HepG2 (cell line): ENCODE measurements around the gene NRG2. TPM values are rescaled to one million over a fixed set of nuclear protein-coding genes. Genes with fewer than 3 reads are reported as not detected.

Source experiments
- ATAC-seq: fragments of 200-7000 bp; cut with Tn5 transposase; 3 replicates; pipeline ENCODE4 v1.9.1; 2020; ENCODE audit warnings: mild to moderate bottlenecking, moderate library complexity
- BruUV-seq: library from RNA; stranded (reverse); fragments of 400-500 nt; replicated peaks from 2 replicates; lab custom pipeline; 2021; lab: Mats Ljungman, UMichigan
- CTCF ChIA-PET: fragments of 300-600 bp; formaldehyde crosslinking; extraction: SDS; loops from one replicate; lab custom pipeline; 2021; ENCODE audit warnings: low total read pairs, inconsistent platforms, low intra/inter-chr PET ratio; lab: Yijun Ruan, JAX
- POLR2A ChIA-PET: fragments of 350-600 bp; sonication (Branson Sonifier 250); formaldehyde crosslinking; loops from one replicate; lab custom pipeline; 2020; ENCODE audit warnings: antibody characterized with exemption, inconsistent platforms; lab: Yijun Ruan, JAX
- DNase-seq: peaks from one replicate; pipeline ENCODE4 v3.0.0-alpha.2; 2015; ENCODE audit warnings: low spot score
- FAIRE-seq: peaks from 3 replicates; lab custom pipeline; 2011; peaks lifted over from hg19 to GRCh38; lab: Jason Lieb, UNC
- H2AFZ ChIP-seq: one replicate; pipeline ENCODE4 v1.6.1; 2011; ENCODE audit warnings: low read length, inconsistent platforms
- H3K27ac ChIP-seq: fragments of 300-600 bp; 3 replicates; pipeline ENCODE4 v1.8.0; 2011; ENCODE audit warnings: mixed run types, mild to moderate bottlenecking, mixed read lengths, low read length, inconsistent platforms; ENCODE audit not compliant: insufficient read depth; ENCODE audit errors: extremely low read length
- H3K27me3 ChIP-seq, 2 experiments: fragments of 200-600 bp in 1 of 2; 2 replicates in 1 of 2; 3 replicates in 1 of 2; pipeline versions ENCODE4 v1.6.0 to v1.8.0; 2011; ENCODE audit warnings: low read length in 2 of 2, mild to moderate bottlenecking in 2 of 2, moderate library complexity in 2 of 2, inconsistent platforms in 1 of 2; ENCODE audit not compliant: insufficient read depth in 2 of 2, control insufficient read depth in 1 of 2
- H3K36me3 ChIP-seq, 2 experiments: fragments of 200-600 bp in 1 of 2; replicated peaks in 1 of 2; 2 replicates in 1 of 2; 3 replicates in 1 of 2; pipeline versions ENCODE4 v1.5.1 to v1.8.0; 2011; ENCODE audit warnings: low read length in 2 of 2, inconsistent platforms in 1 of 2; ENCODE audit not compliant: insufficient read depth in 2 of 2, control insufficient read depth in 1 of 2
- H3K4me1 ChIP-seq: 2 replicates; pipeline ENCODE4 v1.5.1; 2012; ENCODE audit warnings: low read length, inconsistent platforms; ENCODE audit not compliant: insufficient read depth
- H3K4me2 ChIP-seq: 2 replicates; pipeline ENCODE4 v1.6.0; 2011; ENCODE audit warnings: low read depth, low read length, inconsistent platforms
- H3K4me3 ChIP-seq, 3 experiments: fragments of 200-600 bp in 1 of 3; sonication (generic), shearing (Covaris generic) in 1 of 3; replicated peaks in 1 of 3; 2 replicates each; pipeline ENCODE4 v1.5.1; 2011 to 2016; ENCODE audit warnings: low read length in 3 of 3, inconsistent platforms in 2 of 3, low read depth in 2 of 3, mild to moderate bottlenecking in 2 of 3, control low read depth in 1 of 3, mixed read lengths in 1 of 3; ENCODE audit not compliant: insufficient read depth in 1 of 3
- H3K79me2 ChIP-seq: one replicate; pipeline ENCODE4 v1.6.1; 2011; ENCODE audit warnings: low read length, inconsistent platforms; ENCODE audit not compliant: insufficient read depth
- H3K9ac ChIP-seq: 2 replicates; pipeline ENCODE4 v1.6.0; 2011; ENCODE audit warnings: mild to moderate bottlenecking, low read depth, low read length, inconsistent platforms; ENCODE audit not compliant: insufficient read depth
- H3K9me3 ChIP-seq: 2 replicates; pipeline ENCODE4 v1.5.1; 2012; ENCODE audit warnings: mild to moderate bottlenecking, low read length
- H4K20me1 ChIP-seq: 2 replicates; pipeline ENCODE4 v1.6.0; 2011; ENCODE audit warnings: inconsistent platforms, mild to moderate bottlenecking, low read length, moderate library complexity; ENCODE audit not compliant: insufficient read depth
- ATRX ChIP-seq: sonication (generic); formaldehyde crosslinking; IDR thresholded peaks from 2 replicates; pipeline ENCODE4 v1.4.0; 2020; ENCODE audit warnings: missing genetic modification reagents, borderline replicate concordance
- BCL6 ChIP-seq: IDR thresholded peaks from 2 replicates; pipeline ENCODE4 v1.6.1; 2016; ENCODE audit warnings: missing genetic modification reagents, missing compliant biosample characterization
- FOXA1 ChIP-seq, 2 experiments: fragments of 450-650 bp in 1 of 2; sonication (generic) in 1 of 2; formaldehyde crosslinking in 1 of 2; IDR thresholded peaks; 2 replicates each; pipeline versions ENCODE4 v1.4.0 to v1.6.1; 2016 to 2020; ENCODE audit warnings: missing genetic modification reagents in 1 of 2
- ISX ChIP-seq: sonication (generic); formaldehyde crosslinking; conservative IDR thresholded peaks from 2 replicates; pipeline ENCODE4 v1.5.0; 2020; ENCODE audit warnings: missing genetic modification reagents
- MYC ChIP-seq: sonication (generic); formaldehyde crosslinking; IDR thresholded peaks from 2 replicates; pipeline ENCODE4 v1.9.0; 2021; ENCODE audit warnings: missing genetic modification reagents, borderline replicate concordance
- NR1H2 ChIP-seq: sonication (generic); formaldehyde crosslinking; IDR thresholded peaks from 2 replicates; pipeline ENCODE4 v1.8.1; 2022; ENCODE audit warnings: low read depth, missing genetic modification reagents, borderline replicate concordance
- PLRG1 ChIP-seq: fragments of 450-650 bp; conservative IDR thresholded peaks from 2 replicates; pipeline ENCODE4 v1.6.1; 2016
- RARG ChIP-seq: sonication (generic); formaldehyde crosslinking; IDR thresholded peaks from 2 replicates; pipeline ENCODE4 v1.4.0; 2020; ENCODE audit warnings: low read depth, mild to moderate bottlenecking, missing genetic modification reagents
- RCOR2 ChIP-seq: IDR thresholded peaks from 2 replicates; pipeline ENCODE4 v1.6.1; 2016; ENCODE audit warnings: missing biosample characterization, missing genetic modification reagents
- SAP130 ChIP-seq: IDR thresholded peaks from 2 replicates; pipeline ENCODE4 v1.6.1; 2016; ENCODE audit warnings: low read depth
- ZFP82 ChIP-seq: sonication (generic); formaldehyde crosslinking; IDR thresholded peaks from 2 replicates; pipeline ENCODE4 v1.5.1; 2020; ENCODE audit warnings: mild to moderate bottlenecking, missing genetic modification reagents, borderline replicate concordance
- ZIK1 ChIP-seq: sonication (generic); formaldehyde crosslinking; IDR thresholded peaks from 2 replicates; pipeline ENCODE4 v1.5.0; 2020; ENCODE audit warnings: mild to moderate bottlenecking, low read depth, missing genetic modification reagents, borderline replicate concordance
- ZKSCAN5 ChIP-seq: sonication (generic); formaldehyde crosslinking; IDR thresholded peaks from 2 replicates; pipeline ENCODE4 v1.5.1; 2020; ENCODE audit warnings: mild to moderate bottlenecking, missing genetic modification reagents
- ZNF263 ChIP-seq: sonication (generic); formaldehyde crosslinking; IDR thresholded peaks from 2 replicates; pipeline ENCODE4 v1.4.0; 2020; ENCODE audit warnings: missing genetic modification reagents
- ZNF354B ChIP-seq: sonication (generic); formaldehyde crosslinking; IDR thresholded peaks from 2 replicates; pipeline ENCODE4 v1.8.0; 2022; ENCODE audit warnings: mild to moderate bottlenecking, missing genetic modification reagents
- ZNF670 ChIP-seq: sonication (generic); formaldehyde crosslinking; IDR thresholded peaks from 2 replicates; pipeline ENCODE4 v1.8.0; 2022; ENCODE audit warnings: mild to moderate bottlenecking, missing genetic modification reagents, borderline replicate concordance
- ZSCAN20 ChIP-seq: sonication (generic); formaldehyde crosslinking; IDR thresholded peaks from 2 replicates; pipeline ENCODE4 v1.4.0; 2020; ENCODE audit warnings: missing genetic modification reagents, mild to moderate bottlenecking, borderline replicate concordance
- ZZZ3 ChIP-seq: sonication (generic); formaldehyde crosslinking; IDR thresholded peaks from 2 replicates; pipeline ENCODE4 v1.4.0; 2020; ENCODE audit warnings: missing genetic modification reagents, mild to moderate bottlenecking, borderline replicate concordance
- WGBS: methylation state at CpG from one replicate; pipeline ENCODE4 v1.1.6; 2017; ENCODE audit warnings: low lambda C conversion rate; 5-methylcytosine and 5-hydroxymethylcytosine counted together
- in situ Hi-C: cut with HindIII; loops from 2 replicates; pipeline ENCODE4 v1.10.0; 2017; ENCODE audit warnings: low pct_unique_long_range_greater_than_20kb; ENCODE audit not compliant: extremely low pct_ligation_motif_present
- intact Hi-C: fragments of 100-400 bp; cut with micrococcal nuclease; formaldehyde crosslinking; loops from one replicate; pipeline ENCODE4 v1.10.0; 2022; ENCODE audit not compliant: unreplicated experiment
- polyA plus RNA-seq, 8 experiments: library from polyadenylated mRNA; depleted of rRNA in 3 of 8; stranded (reverse) in 7 of 8; unstranded in 1 of 8; fragments of >200 nt; fragmentation: Illumina TruSeq in 4 of 8; extraction: Trizol in 4 of 8; gene quantifications; 2 replicates each; pipeline versions ENCODE4 v1.2.1 to v1.2.3, GENCODE V29; 2011 to 2016; ENCODE audit warnings: low read depth in 4 of 8, missing spikeins in 1 of 8, mixed read lengths in 1 of 8; ENCODE audit not compliant: insufficient read depth in 1 of 8
- total RNA-seq, 5 experiments: library from RNA; depleted of rRNA; stranded (reverse); fragments of >200 nt; fragmentation: Illumina TruSeq; extraction: Trizol; gene quantifications; 2 replicates each; pipeline ENCODE4 v1.2.3, GENCODE V29; 2016; ENCODE audit warnings: low read depth in 1 of 5
- TF ChIP-seq, protein P1 (sequence below): sonication (generic); formaldehyde crosslinking; IDR thresholded peaks from 2 replicates; pipeline ENCODE4 v1.4.0; 2020; ENCODE audit warnings: missing genetic modification reagents, borderline replicate concordance
- TF ChIP-seq, protein P2 (sequence below): sonication (generic); formaldehyde crosslinking; IDR thresholded peaks from 2 replicates; pipeline ENCODE4 v1.4.0; 2020; ENCODE audit warnings: mild to moderate bottlenecking, missing genetic modification reagents
- TF ChIP-seq, protein P3 (sequence below): IDR thresholded peaks from 2 replicates; pipeline ENCODE4 v1.6.1; 2016; ENCODE audit warnings: mild to moderate bottlenecking, missing biosample characterization, missing genetic modification reagents
- TF ChIP-seq, protein P4 (sequence below): sonication (generic); formaldehyde crosslinking; IDR thresholded peaks from 2 replicates; pipeline ENCODE4 v1.5.0; 2020; ENCODE audit warnings: missing genetic modification reagents

NRG2 gene
- total and polyA plus RNA-seq, 2 of the 13 experiments (the other 11 are each of a cell fraction or from before 2014, with no cell fraction given) = not detected

DNA sequence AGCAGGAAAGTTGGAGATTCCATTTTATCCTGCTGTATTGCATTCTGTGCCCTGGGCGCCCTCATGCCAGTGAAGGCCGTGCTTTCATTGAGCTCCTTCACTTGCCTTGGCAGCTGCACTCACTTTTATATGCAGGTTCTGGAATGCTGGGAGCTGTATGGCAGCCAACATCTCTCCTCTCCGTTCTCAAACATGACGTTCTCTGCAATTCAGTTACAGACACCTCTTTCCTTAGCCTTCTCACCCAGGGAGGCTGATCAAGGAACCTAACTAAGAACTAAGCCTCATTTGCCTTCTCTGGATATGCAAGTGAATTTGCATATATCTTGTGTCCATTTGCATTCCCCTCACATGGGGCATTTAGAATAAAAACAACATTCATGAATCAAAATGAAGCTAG is 41.4 kb upstream of the NRG2 start (continued):
- TF ChIP-seq ZNF263 (CRISPR knock-in tag) = no peak
- TF ChIP-seq RARG (CRISPR knock-in tag) = no peak
- no peak for TF ChIP-seq FOXA1 (IDR thresholded peaks at IDR 0.05)
- no peak for TF ChIP-seq FOXA1 (CRISPR knock-in tag; IDR thresholded peaks at IDR 0.05)
- TF ChIP-seq ATRX (CRISPR knock-in tag) = no peak
- TF ChIP-seq, protein P1, sequence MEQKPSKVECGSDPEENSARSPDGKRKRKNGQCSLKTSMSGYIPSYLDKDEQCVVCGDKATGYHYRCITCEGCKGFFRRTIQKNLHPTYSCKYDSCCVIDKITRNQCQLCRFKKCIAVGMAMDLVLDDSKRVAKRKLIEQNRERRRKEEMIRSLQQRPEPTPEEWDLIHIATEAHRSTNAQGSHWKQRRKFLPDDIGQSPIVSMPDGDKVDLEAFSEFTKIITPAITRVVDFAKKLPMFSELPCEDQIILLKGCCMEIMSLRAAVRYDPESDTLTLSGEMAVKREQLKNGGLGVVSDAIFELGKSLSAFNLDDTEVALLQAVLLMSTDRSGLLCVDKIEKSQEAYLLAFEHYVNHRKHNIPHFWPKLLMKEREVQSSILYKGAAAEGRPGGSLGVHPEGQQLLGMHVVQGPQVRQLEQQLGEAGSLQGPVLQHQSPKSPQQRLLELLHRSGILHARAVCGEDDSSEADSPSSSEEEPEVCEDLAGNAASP (CRISPR knock-in tag) = no peak
- TF ChIP-seq, protein P2, sequence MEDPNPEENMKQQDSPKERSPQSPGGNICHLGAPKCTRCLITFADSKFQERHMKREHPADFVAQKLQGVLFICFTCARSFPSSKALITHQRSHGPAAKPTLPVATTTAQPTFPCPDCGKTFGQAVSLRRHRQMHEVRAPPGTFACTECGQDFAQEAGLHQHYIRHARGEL (CRISPR knock-in tag) = no peak

DNA sequence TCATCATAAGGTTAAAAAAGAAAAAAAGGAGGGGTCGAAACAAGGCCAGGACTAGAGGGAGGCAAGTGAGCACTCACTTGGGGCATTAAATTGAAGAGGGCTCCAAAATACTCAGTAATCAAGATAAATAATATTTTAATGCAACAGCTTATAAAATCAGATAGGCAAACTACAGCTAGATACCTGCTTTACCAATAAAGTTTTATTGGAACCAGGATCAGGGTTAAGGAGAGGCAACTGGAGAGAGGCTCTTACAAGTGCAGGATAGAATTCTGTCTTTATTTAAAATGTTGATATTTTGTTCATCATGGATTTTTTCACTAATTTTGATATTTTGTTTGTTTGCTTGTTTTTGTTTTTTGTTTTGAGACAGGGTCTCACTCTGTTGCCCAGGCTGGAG is 40.6 kb upstream of the NRG2 start:
- intact Hi-C loops (no loop called here), in situ Hi-C loops (no loop called here)
- Histone ChIP-seq H3K4me3 (no peak overlapping the region), H3K9ac (no peak overlapping the region), H3K9me3 (no peaks in the 10 kb centered on the region), H4K20me1 (no peaks in the 10 kb centered on the region), H3K4me2 (no peak overlapping the region), H3K36me3 (no peaks in the 10 kb centered on the region), H3K27me3 (peaks cover 0 to 4% of the 10 kb centered on the region in 2 experiments; a peak in 1 of 5 replicates), H3K4me1 (no peaks in the 10 kb centered on the region), H3K27ac (no peak overlapping the region), H2AFZ (no peak overlapping the region), H3K79me2 (no peaks in the 10 kb centered on the region)
- no peak for FAIRE-seq
- 23% methylated on average over 1 of the region's 1 CpG for WGBS
- ATAC-seq = no peak
- ChIA-PET CTCF (no interaction called here), POLR2A (no interaction called here)
- no peak for DNase-seq
- no TSS peak for BruUV-seq
- TF ChIP-seq, protein P3, sequence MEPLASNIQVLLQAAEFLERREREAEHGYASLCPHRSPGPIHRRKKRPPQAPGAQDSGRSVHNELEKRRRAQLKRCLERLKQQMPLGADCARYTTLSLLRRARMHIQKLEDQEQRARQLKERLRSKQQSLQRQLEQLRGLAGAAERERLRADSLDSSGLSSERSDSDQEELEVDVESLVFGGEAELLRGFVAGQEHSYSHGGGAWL (CRISPR knock-in tag) = no peak
- TF ChIP-seq FOXA1 (IDR thresholded peaks at IDR 0.05) (no peak), FOXA1 (CRISPR knock-in tag; IDR thresholded peaks at IDR 0.05) (no peak), ZSCAN20 (CRISPR knock-in tag) (no peak), ZIK1 (no peak), RCOR2 (CRISPR knock-in tag) (no peak), ZKSCAN5 (CRISPR knock-in tag) (no peak), ISX (CRISPR knock-in tag) (no peak), SAP130 (no peak), NR1H2 (CRISPR knock-in tag) (no peak), ZNF670 (CRISPR knock-in tag) (no peak), ZFP82 (no peak), ZZZ3 (CRISPR knock-in tag) (no peak), ZNF354B (CRISPR knock-in tag) (no peak), MYC (no peak), BCL6 (CRISPR knock-in tag) (no peak), PLRG1 (no peak)
- TF ChIP-seq, protein P4, sequence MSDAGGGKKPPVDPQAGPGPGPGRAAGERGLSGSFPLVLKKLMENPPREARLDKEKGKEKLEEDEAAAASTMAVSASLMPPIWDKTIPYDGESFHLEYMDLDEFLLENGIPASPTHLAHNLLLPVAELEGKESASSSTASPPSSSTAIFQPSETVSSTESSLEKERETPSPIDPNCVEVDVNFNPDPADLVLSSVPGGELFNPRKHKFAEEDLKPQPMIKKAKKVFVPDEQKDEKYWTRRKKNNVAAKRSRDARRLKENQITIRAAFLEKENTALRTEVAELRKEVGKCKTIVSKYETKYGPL (CRISPR knock-in tag) = no peak
